Rectal smooth muscle tissue (tissue), 1 donor: ENCODE results near the gene HABP2.

Experiments
- H3K27ac ChIP-seq: one replicate; pipeline ENCODE4 v1.7.0; 2013; ENCODE audit warnings: low read depth, low read length, inconsistent platforms
- H3K27me3 ChIP-seq: one replicate; pipeline ENCODE4 v1.7.0; 2013; ENCODE audit warnings: low read length; ENCODE audit not compliant: control insufficient read depth, insufficient read depth
- H3K36me3 ChIP-seq: one replicate; pipeline ENCODE4 v1.7.0; 2013; ENCODE audit warnings: low read length; ENCODE audit not compliant: control insufficient read depth, insufficient read depth
- H3K4me1 ChIP-seq: one replicate; pipeline ENCODE4 v1.7.0; 2013; ENCODE audit warnings: low read length; ENCODE audit not compliant: control insufficient read depth, insufficient read depth
- H3K4me3 ChIP-seq: one replicate; pipeline ENCODE4 v1.7.0; 2013; ENCODE audit warnings: low read length
- H3K9ac ChIP-seq: one replicate; pipeline ENCODE4 v1.7.0; 2013; ENCODE audit warnings: low read length

Gene HABP2

GRCh38 chr10:113520261-113520660, 32.6 kb upstream of the HABP2 start:
- no peaks in the 10 kb centered on the region for H3K36me3 ChIP-seq
- no peak overlapping the region for H3K4me3 ChIP-seq
- H3K27ac ChIP-seq = no peak overlapping the region

GRCh38 chr10:113520690-113521474, 32.0 kb upstream of the HABP2 start:
- no peaks in the 10 kb centered on the region for H3K4me1 ChIP-seq
- no peaks in the 10 kb centered on the region for H3K27me3 ChIP-seq
- no peaks in the 10 kb centered on the region for H3K36me3 ChIP-seq
- H3K4me3 ChIP-seq = no peak overlapping the region
- no peak overlapping the region for H3K9ac ChIP-seq
- H3K27ac ChIP-seq = no peak overlapping the region

More at GRCh38 chr10:113520261-113520660, 32.6 kb upstream of the HABP2 start:
- Histone ChIP-seq H3K9ac (no peak overlapping the region), H3K27me3 (no peaks in the 10 kb centered on the region), H3K4me1 (no peaks in the 10 kb centered on the region)

GRCh38 chr10:113521475-113521795, 31.4 kb upstream of the HABP2 start:
- H3K9ac ChIP-seq = no peak overlapping the region

GRCh38 chr10:113522460-113522859, 30.4 kb upstream of the HABP2 start:
- Histone ChIP-seq H3K9ac (no peak overlapping the region), H3K4me3 (no peak overlapping the region), H3K4me1 (no peaks in the 10 kb centered on the region), H3K36me3 (no peaks in the 10 kb centered on the region), H3K27ac (no peak overlapping the region), H3K27me3 (no peaks in the 10 kb centered on the region)

More at GRCh38 chr10:113521475-113521795, 31.4 kb upstream of the HABP2 start:
- no peaks in the 10 kb centered on the region for H3K36me3 ChIP-seq
- no peak overlapping the region for H3K4me3 ChIP-seq
- no peak overlapping the region for H3K27ac ChIP-seq
- H3K27me3 ChIP-seq = no peaks in the 10 kb centered on the region
- no peaks in the 10 kb centered on the region for H3K4me1 ChIP-seq

DNA sequence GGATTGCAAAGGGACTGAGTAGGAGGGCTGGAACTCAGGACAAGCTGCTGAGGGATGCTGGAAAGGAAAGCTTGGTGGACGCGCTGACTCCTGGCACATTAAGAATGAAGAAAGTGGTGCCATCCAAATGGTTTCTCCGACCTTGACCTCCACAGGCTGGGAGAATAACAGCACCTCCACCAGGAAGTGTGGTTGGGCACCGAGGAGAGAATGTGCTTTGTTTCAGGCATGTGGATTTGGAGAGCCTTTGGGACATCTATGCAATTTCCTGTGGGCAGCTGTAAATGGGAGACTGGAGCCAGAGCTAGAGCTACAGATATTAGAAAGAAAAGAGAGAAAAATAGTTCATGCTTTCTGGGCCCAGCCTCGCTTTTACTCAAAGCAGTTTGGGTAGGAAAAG, 29.8 kb upstream of the HABP2 start:
- H3K4me1 ChIP-seq = no peaks in the 10 kb centered on the region
- no peaks in the 10 kb centered on the region for H3K36me3 ChIP-seq
- H3K9ac ChIP-seq = no peak overlapping the region
- no peaks in the 10 kb centered on the region for H3K27me3 ChIP-seq
- no peak overlapping the region for H3K27ac ChIP-seq
- H3K4me3 ChIP-seq = no peak overlapping the region

- no peak overlapping the region for H3K27ac ChIP-seq
Measured at GRCh38 chr10:113523628-113524027, 29.2 kb upstream of the HABP2 start.

GRCh38 chr10:113524120-113524519, 28.7 kb upstream of the HABP2 start:
- Histone ChIP-seq H3K27me3 (no peaks in the 10 kb centered on the region), H3K4me1 (no peaks in the 10 kb centered on the region), H3K9ac (no peak overlapping the region), H3K36me3 (no peaks in the 10 kb centered on the region), H3K27ac (no peak overlapping the region), H3K4me3 (no peak overlapping the region)

More at GRCh38 chr10:113523628-113524027, 29.2 kb upstream of the HABP2 start:
- H3K4me1 ChIP-seq = no peaks in the 10 kb centered on the region
- no peaks in the 10 kb centered on the region for H3K27me3 ChIP-seq
- no peaks in the 10 kb centered on the region for H3K36me3 ChIP-seq
- H3K4me3 ChIP-seq = no peak overlapping the region
- H3K9ac ChIP-seq = no peak overlapping the region

DNA sequence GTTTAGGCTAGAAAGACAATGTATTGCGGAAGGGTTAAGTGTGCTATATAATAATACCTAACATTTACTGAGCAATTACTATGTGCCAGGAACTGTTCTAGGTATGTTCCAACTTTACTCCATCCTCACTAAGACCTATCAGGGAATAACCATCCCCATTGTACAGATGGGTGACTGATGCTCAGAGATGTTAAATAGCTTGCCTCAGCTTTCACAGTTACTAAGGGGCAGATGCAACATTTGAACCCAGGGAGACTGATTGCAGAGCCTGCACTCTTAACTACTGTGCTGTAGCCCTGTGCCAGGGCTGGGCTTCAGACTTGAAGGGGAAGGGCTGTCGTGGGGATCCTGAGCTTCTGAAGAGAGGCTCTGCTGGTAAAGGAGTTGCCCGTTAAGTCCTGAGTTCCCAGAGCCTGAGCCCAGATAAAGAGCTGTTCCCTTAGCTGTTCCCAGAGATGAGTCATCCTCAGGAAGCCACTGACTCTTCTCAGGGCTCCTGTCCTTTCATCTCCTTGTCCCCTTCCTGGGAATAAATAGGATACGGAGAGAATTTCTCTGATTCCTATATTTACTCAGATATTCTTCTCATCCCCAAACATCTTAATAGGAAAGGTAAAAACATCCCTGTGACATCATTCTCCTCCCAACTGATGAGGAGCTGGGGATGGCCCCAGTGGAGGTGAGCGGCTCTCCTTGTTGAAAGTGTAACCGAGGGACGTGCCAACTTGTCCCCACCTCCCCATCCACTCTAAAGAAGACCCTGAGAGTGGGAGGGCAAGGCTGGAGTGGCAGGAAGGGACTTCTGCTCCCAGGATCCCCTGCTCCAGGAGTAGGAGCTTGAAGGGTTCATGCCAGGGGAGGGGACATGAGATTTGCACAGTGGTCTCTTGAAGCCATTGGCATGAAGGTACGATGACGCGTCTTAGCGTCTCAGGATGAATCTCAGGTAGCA, 28.0 kb upstream of the HABP2 start:
- Histone ChIP-seq H3K9ac (no peak overlapping the region), H3K4me3 (no peak overlapping the region), H3K4me1 (no peaks in the 10 kb centered on the region), H3K36me3 (no peaks in the 10 kb centered on the region), H3K27me3 (no peaks in the 10 kb centered on the region), H3K27ac (no peak overlapping the region)

DNA sequence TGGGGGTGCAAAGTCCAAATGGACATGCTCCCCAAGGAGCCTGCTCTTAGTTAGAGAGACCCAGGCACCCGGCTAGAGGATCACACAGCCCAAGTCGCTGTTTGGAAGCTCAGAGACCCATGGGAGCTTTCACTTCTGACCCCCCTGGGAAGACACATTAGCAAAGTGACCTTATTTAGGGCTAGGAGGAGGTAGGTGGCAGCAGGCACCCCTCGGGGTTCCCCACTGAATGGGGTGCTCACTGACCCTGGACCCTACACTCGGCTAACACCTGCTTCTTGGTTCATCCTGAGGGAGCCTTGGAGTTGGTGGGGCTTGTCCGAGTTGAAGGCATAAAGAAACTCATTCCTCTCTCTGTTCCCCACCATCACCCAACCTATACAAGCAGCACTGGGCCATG, 27.1 kb upstream of the HABP2 start:
- no peak overlapping the region for H3K9ac ChIP-seq
- no peaks in the 10 kb centered on the region for H3K27me3 ChIP-seq
- H3K4me1 ChIP-seq = no peaks in the 10 kb centered on the region
- H3K36me3 ChIP-seq = no peaks in the 10 kb centered on the region
- no peak overlapping the region for H3K4me3 ChIP-seq
- H3K27ac ChIP-seq = no peak overlapping the region

DNA sequence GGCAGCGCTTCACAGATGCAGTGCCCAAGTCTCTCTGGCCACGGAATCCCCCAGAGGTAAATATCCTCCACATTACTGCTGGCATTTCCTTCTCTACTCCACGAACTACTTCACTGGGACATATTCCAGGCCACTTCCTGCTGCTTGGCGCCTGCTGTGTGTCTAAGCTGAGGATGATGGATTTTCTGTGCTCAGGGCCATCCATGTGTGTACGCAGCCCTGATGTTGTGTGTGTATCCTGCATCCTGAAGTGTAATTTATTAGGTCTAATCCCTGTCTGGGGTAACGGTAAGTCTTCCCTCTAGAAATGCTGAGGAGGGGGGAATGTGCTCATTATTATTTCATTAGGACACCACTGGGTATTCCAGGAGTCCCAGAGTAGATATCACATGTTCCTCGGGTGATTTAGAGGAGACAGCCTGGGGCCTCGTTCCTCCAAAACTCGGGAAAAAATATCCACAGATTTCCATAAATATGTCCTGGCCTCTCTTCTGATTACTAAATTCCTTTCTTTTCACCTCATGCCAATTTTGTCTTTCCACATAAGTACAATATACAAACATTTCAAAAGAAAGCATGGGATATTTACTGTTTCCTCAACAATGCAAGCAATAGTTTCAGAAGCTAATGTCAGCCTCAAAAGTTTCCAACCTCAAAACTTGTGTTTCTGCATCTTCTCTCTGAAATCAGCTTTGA, 25.5 kb upstream of the HABP2 start:
- Histone ChIP-seq H3K9ac (no peak overlapping the region), H3K4me1 (no peaks in the 10 kb centered on the region), H3K36me3 (no peaks in the 10 kb centered on the region), H3K27ac (no peak overlapping the region), H3K27me3 (no peaks in the 10 kb centered on the region), H3K4me3 (no peak overlapping the region)

- H3K4me1 ChIP-seq = no peaks in the 10 kb centered on the region
- H3K9ac ChIP-seq = no peak overlapping the region
- H3K36me3 ChIP-seq = no peaks in the 10 kb centered on the region
- H3K27ac ChIP-seq = no peak overlapping the region
- H3K27me3 ChIP-seq = no peaks in the 10 kb centered on the region
- H3K4me3 ChIP-seq = no peak overlapping the region
Measured at GRCh38 chr10:113528876-113529275, 24.0 kb upstream of the HABP2 start.

- Histone ChIP-seq H3K4me1 (no peaks in the 10 kb centered on the region), H3K27ac (no peak overlapping the region), H3K9ac (no peak overlapping the region), H3K27me3 (no peaks in the 10 kb centered on the region), H3K4me3 (no peak overlapping the region), H3K36me3 (no peaks in the 10 kb centered on the region)
Measured at GRCh38 chr10:113529575-113529974, 23.3 kb upstream of the HABP2 start.
